ENCODE data around the gene TMED4.

GRCh38 chr7:44622342-44623151, 40.5 kb upstream of the TMED4 start:
- TF ChIP-seq, protein P1, sequence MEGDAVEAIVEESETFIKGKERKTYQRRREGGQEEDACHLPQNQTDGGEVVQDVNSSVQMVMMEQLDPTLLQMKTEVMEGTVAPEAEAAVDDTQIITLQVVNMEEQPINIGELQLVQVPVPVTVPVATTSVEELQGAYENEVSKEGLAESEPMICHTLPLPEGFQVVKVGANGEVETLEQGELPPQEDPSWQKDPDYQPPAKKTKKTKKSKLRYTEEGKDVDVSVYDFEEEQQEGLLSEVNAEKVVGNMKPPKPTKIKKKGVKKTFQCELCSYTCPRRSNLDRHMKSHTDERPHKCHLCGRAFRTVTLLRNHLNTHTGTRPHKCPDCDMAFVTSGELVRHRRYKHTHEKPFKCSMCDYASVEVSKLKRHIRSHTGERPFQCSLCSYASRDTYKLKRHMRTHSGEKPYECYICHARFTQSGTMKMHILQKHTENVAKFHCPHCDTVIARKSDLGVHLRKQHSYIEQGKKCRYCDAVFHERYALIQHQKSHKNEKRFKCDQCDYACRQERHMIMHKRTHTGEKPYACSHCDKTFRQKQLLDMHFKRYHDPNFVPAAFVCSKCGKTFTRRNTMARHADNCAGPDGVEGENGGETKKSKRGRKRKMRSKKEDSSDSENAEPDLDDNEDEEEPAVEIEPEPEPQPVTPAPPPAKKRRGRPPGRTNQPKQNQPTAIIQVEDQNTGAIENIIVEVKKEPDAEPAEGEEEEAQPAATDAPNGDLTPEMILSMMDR (conservative IDR thresholded peaks at IDR 0.05; ENCODE audit: low read length) = no peak
- no peak for TF ChIP-seq EZH2phosphoT487 (IDR thresholded peaks at IDR 0.05; ENCODE audit: borderline replicate concordance, low read depth, low read length)
